ENCODE measurements around the gene TMEM221. TPM values are rescaled to one million over a fixed set of nuclear protein-coding genes. Genes with fewer than 3 reads are reported as not detected.
A peak's percentile ranks its signal among the peaks of the same experiment; 100 is the strongest.

TMEM221 gene
- total RNA-seq, 1 experiment from 2014 or later: 0.39 TPM

DNA sequence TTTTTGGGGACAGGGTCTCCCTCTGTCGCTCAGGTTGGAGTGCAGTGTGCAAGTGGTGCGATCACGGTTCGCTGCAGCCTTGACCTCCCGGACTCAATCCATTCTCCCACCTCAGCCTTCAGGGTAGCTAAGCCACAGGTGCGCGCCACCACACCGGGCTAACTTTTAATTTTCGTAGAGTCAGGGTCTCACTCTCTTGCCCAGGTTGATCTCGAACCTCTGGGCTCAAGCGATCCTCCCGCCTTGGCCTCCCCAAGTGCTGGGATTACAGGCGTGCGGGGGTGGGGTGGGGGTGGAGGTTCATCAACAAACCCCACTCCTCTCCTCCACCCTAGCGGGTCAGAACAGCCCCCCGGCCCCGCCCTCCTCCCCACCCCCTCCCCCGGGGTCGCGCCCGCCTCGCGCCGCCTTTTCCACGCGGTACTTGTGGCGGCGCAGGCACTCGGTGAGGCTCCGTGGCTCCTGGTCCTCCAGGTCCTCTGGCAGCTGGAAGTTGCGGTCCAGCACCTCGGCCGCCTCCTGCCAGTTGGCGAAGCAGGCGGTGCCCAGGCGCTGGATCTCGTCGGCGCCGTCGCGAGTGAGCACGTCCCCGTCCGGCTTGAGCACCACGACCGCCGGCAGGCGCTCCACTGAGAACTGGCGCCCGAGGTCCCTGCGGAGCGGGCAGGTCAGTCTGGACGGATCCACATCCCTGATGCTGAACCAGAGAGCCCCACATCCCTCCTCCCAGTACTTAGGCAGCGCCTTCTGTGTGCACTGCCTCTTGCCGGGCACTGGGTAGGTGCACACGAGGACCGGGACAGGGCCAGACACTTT lies 7.0 kb upstream of the TMEM221 start:
- CTCF ChIA-PET: no interaction called here
- Histone ChIP-seq H3K4me1 (ENCODE audit: control insufficient read depth, insufficient read depth, low read length) (no peaks in the 10 kb centered on the region), H3K4me3 (ENCODE audit: low read depth in 2 of 2, low read length in 2 of 2) (no peak overlapping the region), H3K9me3 (ENCODE audit: control insufficient read depth, insufficient read depth, low read depth, low read length) (no peaks in the 10 kb centered on the region), H3K27me3 (ENCODE audit: control insufficient read depth, insufficient read depth, low read length) (no peaks in the 10 kb centered on the region), H3K36me3 (ENCODE audit: control insufficient read depth, insufficient read depth, low read length) (no peaks in the 10 kb centered on the region), H3K27ac (ENCODE audit: low read length) (no peak overlapping the region)
- ATAC-seq (peak; percentile 58), DNase-seq (ENCODE audit: low read depth, low spot score) (no peak)
- BruUV-seq (replicated peaks): no TSS peak
- no peak for TF ChIP-seq SIN3A (IDR thresholded peaks at IDR 0.05; ENCODE audit: borderline replicate concordance, insufficient read depth, low read depth, low read length)
- TF ChIP-seq, protein P1, sequence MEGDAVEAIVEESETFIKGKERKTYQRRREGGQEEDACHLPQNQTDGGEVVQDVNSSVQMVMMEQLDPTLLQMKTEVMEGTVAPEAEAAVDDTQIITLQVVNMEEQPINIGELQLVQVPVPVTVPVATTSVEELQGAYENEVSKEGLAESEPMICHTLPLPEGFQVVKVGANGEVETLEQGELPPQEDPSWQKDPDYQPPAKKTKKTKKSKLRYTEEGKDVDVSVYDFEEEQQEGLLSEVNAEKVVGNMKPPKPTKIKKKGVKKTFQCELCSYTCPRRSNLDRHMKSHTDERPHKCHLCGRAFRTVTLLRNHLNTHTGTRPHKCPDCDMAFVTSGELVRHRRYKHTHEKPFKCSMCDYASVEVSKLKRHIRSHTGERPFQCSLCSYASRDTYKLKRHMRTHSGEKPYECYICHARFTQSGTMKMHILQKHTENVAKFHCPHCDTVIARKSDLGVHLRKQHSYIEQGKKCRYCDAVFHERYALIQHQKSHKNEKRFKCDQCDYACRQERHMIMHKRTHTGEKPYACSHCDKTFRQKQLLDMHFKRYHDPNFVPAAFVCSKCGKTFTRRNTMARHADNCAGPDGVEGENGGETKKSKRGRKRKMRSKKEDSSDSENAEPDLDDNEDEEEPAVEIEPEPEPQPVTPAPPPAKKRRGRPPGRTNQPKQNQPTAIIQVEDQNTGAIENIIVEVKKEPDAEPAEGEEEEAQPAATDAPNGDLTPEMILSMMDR (IDR thresholded peaks at IDR 0.05): no peak
- no peak for TF ChIP-seq TCF7L2 (IDR thresholded peaks at IDR 0.05; ENCODE audit: low read depth, low read length)
- TF ChIP-seq POLR2AphosphoS5 (IDR thresholded peaks at IDR 0.05; ENCODE audit: low read depth, low read length): no peak
- TF ChIP-seq, protein P2, sequence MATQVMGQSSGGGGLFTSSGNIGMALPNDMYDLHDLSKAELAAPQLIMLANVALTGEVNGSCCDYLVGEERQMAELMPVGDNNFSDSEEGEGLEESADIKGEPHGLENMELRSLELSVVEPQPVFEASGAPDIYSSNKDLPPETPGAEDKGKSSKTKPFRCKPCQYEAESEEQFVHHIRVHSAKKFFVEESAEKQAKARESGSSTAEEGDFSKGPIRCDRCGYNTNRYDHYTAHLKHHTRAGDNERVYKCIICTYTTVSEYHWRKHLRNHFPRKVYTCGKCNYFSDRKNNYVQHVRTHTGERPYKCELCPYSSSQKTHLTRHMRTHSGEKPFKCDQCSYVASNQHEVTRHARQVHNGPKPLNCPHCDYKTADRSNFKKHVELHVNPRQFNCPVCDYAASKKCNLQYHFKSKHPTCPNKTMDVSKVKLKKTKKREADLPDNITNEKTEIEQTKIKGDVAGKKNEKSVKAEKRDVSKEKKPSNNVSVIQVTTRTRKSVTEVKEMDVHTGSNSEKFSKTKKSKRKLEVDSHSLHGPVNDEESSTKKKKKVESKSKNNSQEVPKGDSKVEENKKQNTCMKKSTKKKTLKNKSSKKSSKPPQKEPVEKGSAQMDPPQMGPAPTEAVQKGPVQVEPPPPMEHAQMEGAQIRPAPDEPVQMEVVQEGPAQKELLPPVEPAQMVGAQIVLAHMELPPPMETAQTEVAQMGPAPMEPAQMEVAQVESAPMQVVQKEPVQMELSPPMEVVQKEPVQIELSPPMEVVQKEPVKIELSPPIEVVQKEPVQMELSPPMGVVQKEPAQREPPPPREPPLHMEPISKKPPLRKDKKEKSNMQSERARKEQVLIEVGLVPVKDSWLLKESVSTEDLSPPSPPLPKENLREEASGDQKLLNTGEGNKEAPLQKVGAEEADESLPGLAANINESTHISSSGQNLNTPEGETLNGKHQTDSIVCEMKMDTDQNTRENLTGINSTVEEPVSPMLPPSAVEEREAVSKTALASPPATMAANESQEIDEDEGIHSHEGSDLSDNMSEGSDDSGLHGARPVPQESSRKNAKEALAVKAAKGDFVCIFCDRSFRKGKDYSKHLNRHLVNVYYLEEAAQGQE (IDR thresholded peaks at IDR 0.05; ENCODE audit: insufficient read depth in 1 of 2, low read depth in 2 of 2, low read length in 1 of 2): no peak
- in situ Hi-C loops (cut with HindIII; ENCODE audit: low pct_unique_long_range_greater_than_20kb, low sequenced_read_pairs) (no loop called here), intact Hi-C loops (cut with micrococcal nuclease; ENCODE audit: unreplicated experiment) (no loop called here)
- POLR2A ChIA-PET: no interaction called here

DNA sequence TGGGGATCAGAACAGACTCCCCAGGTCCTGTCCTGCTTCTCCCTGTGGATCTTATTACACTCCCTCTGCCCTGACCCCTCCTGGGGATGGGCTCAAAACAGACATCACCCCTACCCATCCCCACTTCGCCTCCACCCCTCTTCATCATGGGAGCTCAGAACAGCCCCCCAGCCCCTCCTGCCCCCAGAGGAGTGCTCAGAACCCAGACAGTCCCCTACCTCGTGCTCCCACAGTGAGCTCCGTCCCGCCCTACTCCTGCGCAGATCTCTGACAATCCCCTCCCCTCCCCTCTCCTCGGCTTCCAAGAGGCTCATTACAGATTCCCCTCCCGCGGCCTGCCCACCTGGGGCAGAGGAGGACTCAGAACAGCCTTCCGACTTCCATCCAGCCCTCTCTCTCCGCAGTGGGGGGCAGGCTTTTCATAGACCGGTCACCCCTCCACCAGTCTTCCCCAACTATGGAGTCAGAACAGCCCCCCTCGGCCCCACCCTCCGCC lies 6.2 kb upstream of the TMEM221 start:
- no peak for ATAC-seq
- no peaks in the 10 kb centered on the region for H3K9me3 ChIP-seq (ENCODE audit: control insufficient read depth, insufficient read depth, low read depth, low read length)
- TF ChIP-seq SIN3A (IDR thresholded peaks at IDR 0.05; ENCODE audit: borderline replicate concordance, insufficient read depth, low read depth, low read length) (no peak), TCF7L2 (IDR thresholded peaks at IDR 0.05; ENCODE audit: low read depth, low read length) (no peak), POLR2AphosphoS5 (IDR thresholded peaks at IDR 0.05; ENCODE audit: low read depth, low read length) (no peak)
- TF ChIP-seq, protein P1 (IDR thresholded peaks at IDR 0.05): no peak
- TF ChIP-seq, protein P2 (IDR thresholded peaks at IDR 0.05; ENCODE audit: insufficient read depth in 1 of 2, low read depth in 2 of 2, low read length in 1 of 2): no peak
- no peaks in the 10 kb centered on the region for H3K27me3 ChIP-seq (ENCODE audit: control insufficient read depth, insufficient read depth, low read length)
- no peaks in the 10 kb centered on the region for H3K4me1 ChIP-seq (ENCODE audit: control insufficient read depth, insufficient read depth, low read length)
- no peak overlapping the region for H3K27ac ChIP-seq (ENCODE audit: low read length)
- DNase-seq (ENCODE audit: low read depth, low spot score): no peak
- H3K36me3 ChIP-seq (ENCODE audit: control insufficient read depth, insufficient read depth, low read length): no peaks in the 10 kb centered on the region
- no TSS peak for BruUV-seq (replicated peaks)
- H3K4me3 ChIP-seq (ENCODE audit: low read depth in 2 of 2, low read length in 2 of 2): no peak overlapping the region
- intact Hi-C loops (cut with micrococcal nuclease; ENCODE audit: unreplicated experiment): no loop called here
- in situ Hi-C loops (cut with HindIII; ENCODE audit: low pct_unique_long_range_greater_than_20kb, low sequenced_read_pairs): no loop called here
- POLR2A ChIA-PET: no interaction called here
- CTCF ChIA-PET: interaction anchor here (0.5 to 0.9 kb wide), 4 partner anchors 13 to 309 kb away, joined by 3 to 7 read pairs (median 4); no protein-coding TSS in a partner anchor
